Hematopoietic multipotent progenitor cell treated with erythropoietin and hydrocortisone succinate and interleukin-3 and kit ligand, for 6 days (in vitro differentiated cells): ENCODE data around the gene RBFOX1.

ENCODE experiments used
- DNase-seq: peaks from one replicate; pipeline ENCODE4 v3.0.0-alpha.2; 2015

The RBFOX1 gene

DNA sequence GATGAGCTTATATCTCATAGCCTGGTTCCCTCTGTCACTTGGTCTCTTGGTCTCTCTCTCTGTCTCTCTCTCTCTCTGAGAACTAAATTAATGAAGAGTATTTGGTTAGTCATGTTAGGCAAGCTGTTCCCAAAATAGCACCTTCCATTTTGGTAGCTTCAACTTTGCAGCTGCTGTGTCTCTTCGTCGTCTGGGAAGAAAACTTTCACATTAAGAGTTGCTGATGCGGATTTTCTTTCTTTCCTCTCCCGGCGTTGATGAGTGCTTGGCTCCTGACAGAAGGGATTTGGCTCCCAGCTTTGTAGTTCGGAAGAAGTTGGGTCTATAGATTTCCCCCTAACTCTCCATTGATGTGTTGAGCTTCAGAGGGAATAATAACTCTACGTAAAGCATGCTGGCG is at the start of gene RBFOX1:
Gene RBFOX1, plus strand, starts transcription at position 235 of the 400 bp plus-strand sequence.
- no peak for DNase-seq

DNA sequence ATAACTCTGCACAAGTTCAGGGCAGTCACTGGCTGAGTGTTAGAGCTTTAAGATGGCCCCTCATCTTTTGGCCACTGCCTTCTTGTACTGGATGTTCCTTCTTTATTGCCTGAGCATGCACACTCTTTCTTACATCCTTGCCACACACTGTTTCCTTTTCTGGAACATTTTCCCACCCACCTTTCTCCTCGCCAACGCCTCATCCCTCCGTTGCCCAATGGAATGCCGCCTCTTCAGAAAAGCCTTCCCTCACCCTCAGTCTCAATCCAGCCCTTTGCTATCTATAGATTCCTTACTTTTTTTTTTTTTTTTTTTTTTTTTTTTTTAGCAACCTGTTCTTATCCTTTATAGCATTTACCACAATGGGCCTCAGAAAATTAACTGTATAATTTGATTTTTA is 47.9 kb upstream of the RBFOX1 start:
- DNase-seq = no peak

DNA sequence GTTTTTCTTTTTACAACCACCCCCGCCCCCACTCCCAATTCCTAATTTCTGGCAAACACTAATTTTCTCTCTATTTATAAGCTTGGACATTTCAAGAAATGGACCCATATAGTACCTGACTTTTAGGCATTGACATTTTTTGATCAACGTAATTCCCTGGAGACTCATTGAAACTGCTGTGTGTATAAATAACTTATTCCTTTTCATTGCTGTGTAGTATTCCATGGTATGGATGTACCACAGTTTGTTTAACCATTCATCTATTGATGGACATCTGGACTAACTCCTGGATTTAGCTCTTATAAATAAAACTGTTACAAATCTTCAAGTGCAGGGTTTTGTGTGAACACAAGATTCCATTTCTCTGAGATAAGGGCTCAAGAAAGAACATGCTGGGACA is 47.1 kb upstream of the RBFOX1 start:
- DNase-seq = no peak

DNA sequence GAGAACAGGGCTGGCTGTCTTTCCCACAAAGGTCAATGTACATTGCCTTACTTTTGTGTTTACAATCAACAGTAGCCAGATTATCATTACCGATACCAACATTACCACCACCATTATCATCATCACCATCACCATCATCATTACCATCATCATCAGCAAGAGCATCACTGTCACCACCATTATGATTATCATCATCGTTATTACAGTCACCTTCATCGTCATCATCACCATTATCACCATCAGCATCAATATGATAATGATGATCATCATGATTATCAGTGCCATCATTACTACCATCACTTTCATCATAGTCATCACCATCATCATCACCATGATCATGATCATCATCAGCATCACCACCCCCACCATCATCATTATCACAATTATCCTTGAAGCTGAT is 43.3 kb upstream of the RBFOX1 start:
- no peak for DNase-seq

DNA sequence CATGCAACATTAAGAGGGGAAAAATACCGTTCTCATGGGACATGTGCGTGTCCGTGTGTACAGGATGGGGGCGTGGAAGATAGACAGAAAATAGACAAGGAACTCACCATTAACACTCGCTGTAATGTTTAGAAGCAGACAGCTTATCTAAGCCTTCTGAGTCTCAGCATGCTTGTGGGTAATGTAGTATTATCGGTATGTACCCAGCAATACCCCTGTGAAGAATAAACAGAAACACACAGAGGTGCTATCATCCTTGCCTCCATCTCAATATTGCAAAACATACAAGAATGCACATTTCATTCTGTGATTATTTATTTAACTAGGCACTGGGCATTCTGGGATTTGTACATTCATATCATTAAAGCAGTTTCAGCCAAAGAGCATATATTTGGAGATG is 42.0 kb upstream of the RBFOX1 start:
- no peak for DNase-seq

DNA sequence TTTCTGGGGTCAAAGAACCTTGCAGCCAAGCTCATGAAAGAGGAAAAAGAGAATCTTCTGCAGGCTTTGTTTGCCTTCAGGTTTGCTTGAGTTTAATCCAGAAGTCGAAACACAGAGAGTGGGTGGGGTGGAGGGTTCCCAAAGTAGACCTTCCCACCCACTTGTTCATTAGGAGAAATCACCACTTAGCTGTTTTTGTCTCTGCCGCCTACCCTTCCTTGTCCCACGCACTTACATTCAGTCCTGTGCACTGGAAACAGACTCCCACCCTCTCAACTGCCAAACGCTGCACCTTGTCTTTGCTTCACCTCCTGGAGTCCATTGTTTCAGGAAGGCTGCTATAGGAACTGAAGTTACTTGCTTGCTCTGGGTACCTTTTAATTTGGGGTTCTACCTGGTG is 38.6 kb upstream of the RBFOX1 start:
- no peak for DNase-seq

DNA sequence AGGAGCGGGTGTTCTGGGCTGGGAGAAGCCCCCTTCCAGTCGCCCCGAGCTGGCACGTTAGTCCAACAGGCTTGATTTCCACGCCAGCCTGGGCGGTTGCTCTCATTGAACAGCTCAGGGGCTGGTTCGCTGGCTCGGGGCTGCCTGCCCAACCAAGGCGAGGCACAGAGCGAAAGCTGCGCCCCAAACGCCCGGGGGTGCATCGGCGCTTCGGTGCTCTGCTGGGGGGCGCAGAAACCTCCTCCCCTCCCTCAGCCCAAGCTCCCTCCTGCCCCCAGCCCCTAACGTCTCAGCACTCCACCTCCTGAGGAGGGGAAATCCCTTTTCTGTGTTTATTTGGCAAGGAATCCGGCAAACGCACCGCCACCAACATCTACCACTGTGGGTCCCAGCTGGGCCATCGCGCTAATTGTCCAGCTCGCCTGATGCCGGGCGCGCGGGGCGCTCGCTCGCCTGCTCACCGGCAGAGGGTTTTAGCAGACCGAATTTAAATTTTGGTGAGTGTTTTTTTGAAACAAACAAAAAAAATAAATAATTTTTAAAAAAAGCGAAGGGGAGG is 29.5 kb upstream of the RBFOX1 start:
- no peak for DNase-seq

DNA sequence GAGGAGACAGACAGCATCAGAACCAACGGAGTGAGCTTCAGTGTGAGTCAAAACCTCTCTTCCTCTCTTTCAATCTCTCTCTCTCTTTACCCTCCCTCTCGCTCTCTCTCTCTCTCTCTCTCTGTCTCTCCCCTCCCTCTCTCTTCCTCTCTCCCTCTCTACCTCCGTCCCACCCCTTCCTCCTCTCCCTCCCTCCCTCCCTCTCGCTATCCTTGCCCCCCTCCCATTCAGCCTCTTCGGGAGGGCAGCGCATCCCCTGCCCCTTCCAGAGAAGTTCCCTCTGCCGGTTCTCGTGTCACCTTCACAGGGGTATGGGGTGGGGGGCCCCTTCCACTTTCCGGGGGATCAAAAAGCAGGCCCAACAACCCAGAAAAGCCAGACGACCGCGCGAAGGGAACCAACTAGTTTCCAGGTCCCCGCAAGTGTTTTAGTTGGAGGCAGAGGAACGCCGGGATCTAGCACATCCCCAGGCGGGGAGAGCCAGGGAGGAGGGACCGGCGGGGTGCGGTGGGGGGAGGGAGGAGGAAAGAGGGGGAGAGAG is 28.9 kb upstream of the RBFOX1 start:
- DNase-seq = no peak

DNA sequence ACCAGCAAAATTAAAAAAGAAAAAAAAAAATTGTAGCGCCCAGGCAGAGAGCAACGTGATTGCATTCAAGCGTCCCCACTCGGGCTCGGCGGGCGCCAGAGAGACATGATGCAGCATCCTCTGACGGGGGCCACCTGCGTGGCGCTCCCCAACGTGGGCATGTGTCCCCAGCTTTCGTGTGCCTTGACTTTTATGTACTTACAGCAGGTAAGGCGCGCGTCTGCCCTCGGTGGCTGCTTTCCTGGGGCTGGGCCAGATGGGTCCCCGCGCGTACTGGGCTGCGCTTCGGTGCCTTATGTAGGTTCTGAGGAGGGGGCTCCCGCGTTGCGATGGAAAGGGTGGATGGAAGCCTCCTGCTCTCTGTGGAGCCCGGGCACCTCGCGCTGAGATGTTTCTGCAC is 28.4 kb upstream of the RBFOX1 start:
- no peak for DNase-seq

DNA sequence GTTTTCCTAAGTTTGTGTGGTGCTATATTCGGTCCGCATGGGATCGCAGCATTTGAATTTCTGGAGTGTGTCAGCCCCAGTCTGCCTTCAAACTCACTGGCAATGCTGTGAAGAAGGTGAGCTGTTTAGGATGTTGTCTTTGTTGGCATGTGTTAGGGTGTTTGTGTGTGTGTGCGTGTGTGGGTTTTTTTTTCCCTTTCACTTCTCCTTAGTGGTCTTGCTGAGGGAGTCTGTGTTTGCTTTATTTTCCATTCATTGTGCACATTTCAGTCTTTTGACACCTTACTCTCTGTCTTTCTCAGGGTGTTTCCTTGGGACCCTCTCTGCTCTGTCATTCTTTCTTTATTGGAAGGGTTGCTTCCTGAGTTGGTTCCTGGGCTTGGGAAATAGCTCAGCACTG is 27.7 kb upstream of the RBFOX1 start:
- no peak for DNase-seq

DNA sequence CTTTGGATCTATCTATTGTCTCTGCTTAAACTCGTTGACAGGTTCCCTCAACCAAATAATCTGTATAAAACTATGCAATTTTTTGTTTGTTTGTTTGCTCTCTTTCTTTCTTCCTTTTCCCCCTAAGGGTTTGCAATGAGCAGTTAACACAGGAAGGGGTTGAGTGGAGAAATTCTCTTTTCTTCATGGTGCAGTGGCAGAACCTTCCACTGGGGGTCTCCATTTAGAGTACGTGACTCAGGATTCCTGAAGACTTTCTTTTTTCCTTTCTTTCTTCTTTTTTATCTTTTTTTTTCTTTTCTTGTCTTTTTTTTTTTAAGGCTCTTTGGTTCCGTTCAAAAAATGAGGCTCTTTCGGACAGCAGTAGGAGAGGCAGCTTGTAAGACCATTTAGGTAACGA is 19.5 kb upstream of the RBFOX1 start:
- DNase-seq = peak; percentile 16

DNA sequence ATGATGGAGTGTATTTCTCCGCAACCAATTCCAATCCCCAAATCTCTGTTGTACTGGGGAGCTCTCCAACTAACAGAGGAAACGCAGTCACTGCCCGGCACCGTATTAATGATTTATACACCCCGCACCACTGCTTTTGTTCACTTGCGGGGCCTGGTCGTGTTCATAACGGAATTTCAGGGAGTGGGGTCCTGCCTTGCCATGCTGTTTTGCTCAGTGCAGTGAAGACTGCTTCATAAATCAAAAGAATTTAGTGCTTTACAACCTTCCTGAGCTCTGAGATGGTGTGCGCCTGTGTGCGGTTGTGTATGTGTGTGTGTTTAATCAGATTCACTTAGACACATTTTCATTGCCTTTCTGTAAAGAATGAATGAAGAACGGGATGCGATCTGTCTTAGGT is 18.5 kb upstream of the RBFOX1 start:
- DNase-seq = no peak

DNA sequence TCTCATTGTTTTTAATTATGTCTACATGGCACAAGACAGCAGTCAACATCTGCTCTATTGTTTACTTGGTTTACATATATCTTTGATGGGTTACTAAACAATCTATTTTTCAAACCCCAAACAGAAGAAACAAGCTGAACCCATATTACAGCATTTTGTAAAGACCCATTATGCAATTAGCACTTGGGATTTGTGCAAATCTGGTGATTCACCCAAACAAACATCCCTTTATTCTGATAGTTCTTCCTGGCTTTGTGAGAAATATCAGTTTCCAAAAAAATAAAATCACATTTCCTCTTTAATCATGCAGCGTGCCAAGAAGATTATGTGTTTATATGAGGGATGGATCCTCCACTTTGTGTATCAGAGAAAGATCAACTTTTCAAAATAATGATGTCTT is 16.8 kb upstream of the RBFOX1 start:
- DNase-seq = no peak

DNA sequence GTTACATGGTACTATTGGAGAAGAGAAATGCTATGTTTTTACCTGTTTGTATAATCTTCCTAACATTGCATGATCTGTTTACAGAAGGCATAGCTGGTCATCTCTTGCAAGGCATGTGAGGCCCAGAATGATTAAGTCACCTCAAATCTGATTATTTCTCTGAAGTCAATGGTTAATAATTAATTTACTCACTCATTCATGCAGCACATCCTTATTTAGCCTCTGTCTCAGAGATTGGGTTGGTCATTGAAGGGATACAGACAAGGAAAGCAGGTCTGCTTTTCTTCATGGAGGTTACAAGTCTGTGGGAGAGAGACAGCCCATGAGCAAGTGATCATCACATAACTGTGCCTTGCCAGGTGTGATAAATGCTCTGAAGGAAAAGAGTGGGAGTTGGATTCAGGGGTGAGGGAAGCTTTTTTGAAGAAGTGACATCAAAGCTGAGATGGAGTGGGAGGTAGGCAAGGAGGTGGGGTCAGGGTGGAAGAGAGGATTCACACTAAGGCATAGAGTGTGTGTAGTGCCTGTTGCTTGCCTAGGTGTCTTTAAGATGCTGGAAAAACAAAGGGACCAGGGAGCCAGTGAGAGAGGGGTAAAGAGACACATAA is 16.3 kb upstream of the RBFOX1 start:
- DNase-seq = no peak

DNA sequence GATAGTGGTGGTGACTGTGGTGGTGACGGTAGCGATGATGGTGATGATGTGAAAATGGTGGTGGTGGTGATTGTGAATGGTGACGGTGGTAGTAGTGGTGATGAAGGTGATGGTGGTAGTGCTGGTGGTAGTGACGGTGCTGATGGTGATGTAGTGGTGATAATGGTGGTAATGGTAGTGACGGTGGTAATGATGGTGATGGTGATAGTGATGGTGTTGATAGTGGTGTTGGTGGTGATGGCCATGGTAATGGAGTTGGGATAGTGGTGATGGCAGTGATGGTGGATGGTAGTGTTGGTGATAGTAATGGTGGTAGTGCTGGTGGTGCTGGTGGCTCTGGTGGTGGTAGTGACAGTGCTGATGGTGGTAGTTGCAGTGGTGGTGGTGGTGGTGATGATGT is 14.7 kb upstream of the RBFOX1 start:
- no peak for DNase-seq

DNA sequence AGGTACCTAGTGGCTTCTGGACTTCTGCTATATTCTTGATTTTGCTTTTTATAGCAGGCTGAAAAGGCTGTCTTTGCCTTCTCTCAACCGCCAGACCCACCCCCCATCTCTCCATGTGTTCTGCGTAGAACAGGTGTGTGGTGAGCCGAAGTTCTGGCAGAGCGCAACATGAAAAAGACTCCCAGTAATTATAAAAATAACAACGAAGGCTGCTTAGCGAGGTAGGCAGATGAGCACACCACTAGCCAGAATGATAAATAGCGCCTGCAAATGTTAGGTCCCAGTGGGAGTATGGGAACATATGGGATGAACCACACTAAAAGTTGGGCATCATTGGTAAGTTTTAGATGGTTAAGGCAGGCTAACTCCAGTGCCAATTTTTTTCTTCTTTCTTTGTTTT is 14.0 kb upstream of the RBFOX1 start:
- no peak for DNase-seq

DNA sequence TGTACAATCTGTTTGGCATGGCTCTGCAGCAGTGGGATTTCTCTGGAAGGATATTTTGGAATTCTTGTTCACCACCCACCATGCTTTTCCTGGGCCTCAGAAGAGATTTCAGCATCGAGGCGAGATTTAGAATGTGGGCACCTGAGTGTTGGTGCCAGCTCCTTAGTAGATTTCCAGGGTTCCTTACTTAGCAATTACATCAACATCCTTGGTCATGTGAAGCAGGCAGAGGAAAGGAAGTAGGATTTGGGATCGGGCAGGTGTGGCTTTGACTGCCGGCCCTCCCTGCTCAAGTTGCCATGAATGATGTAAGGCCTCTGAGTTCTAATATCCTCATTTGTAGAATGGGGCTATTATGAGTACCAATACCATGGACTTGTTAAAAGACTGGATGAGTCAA is 13.1 kb upstream of the RBFOX1 start:
- no peak for DNase-seq

DNA sequence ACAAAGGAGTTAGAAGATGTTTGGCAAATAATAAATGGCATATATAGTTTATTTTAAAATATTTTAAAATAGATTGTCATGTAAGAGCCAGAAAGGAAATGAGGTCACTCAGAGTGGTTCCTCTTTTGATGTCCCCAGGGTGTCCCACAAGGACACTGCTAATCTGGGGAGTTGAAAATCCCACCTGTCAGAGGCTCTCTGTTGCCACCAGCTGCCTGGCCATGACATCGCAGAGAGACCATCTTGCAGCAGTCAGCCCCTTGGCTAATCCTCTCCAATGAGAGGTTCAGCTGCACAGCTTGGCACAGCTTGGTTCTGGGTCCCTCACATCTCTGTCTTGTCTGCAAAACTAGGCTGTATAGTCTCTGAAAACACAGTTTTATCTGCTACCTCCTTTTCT is 11.0 kb upstream of the RBFOX1 start:
- no peak for DNase-seq

DNA sequence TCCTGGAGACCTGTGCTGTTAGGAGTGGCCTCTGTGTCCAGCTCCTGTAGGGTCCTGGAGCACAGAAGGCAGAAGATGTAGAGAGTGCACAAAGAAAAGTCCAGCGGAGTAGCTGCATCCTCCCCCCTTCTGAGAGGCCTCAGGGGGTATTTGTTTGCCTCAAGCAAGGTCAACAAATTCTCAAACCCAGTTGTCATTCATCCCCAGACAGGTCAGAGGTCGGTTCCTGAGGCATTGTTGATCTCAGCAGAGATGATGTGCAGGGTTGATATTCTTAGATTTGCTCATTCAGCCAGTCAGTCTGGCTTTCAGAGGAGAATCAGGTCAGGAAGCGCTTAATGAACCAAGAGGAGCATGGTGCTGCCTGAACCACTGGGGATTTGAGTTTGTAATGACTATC is 8.3 kb upstream of the RBFOX1 start:
- DNase-seq = no peak

DNA sequence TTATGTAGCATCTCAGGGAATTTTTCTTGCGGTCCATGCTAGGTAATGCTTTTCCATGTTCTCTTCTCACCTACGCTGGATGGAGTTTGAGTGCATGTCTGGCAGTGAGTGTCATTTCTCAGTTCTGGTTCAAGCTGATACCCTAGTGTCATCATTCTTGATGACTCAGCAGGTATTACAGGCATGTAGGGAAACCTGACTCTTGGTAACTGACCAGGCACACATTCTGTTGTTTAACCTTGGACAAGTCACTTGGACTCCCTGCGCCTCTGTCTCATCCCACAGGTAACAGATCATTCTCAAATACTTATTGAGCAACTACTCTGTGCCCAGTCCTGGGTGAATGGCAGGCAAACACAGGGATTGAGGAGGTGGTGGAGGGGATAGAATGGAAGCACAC is 6.8 kb upstream of the RBFOX1 start:
- DNase-seq = no peak

DNA sequence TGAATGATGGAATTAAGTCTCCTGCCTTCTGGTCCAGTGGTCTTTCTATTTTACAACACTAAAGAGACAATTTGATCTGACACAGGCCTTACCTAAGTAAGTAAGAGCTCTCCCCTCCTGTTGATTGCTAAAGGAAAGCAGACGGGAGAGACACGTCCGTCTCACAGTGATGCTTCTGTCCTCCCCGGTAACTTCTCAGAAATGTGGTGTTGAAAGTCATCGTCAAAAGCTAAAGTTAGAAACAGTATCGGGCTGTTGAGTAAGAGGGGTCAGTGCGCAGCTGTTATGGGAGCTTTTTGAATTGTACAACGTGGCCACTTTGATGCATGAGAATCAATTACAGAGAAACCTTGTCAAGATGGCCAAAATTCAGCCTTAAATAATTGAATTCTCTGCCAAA is 1.9 kb upstream of the RBFOX1 start:
- DNase-seq = no peak

DNA sequence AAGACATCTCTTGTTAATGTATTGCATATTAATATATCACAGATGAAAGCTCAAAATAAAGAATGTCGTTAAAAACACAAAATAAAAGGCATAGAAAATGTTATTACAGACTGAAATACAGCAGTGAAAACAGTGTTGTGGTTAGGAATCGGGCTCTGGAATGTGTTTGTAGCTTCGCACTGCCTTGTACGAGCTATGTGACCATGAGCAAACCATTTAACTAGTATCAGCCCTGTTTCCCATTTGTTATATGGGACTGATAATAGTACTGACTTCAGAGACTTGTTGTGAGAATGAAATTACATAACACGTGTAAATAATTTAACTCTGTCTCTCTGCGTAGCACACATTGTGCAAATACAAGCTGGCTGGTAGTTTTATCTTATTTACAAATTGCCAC is 648 bp upstream of the RBFOX1 start:
- no peak for DNase-seq

DNA sequence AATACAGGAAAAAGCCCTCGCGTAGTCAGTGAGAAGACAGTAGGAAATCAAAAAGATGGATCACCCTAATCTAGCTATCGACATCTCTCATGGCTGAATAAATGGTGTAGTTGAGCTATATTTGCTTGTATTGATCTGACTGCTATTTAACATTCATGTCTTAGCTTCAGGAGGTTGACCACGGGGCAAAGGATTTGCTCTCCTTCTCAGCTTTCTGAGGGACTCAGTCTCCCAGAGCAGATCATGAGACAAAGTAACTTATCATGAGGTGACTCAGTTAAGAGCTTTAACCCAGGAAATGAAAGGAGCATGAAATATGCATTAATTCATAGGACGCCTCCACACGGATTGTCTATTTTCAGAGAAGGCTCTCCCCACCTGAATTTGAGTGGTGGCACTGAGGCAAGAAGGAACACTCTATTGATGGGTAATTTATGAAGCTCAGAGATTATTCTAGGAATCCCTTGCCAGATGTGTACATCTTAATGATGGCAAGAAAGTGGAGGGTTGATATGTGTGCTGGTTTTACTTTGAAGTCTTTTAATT is 608 bp downstream of the RBFOX1 start:
- no peak for DNase-seq

DNA sequence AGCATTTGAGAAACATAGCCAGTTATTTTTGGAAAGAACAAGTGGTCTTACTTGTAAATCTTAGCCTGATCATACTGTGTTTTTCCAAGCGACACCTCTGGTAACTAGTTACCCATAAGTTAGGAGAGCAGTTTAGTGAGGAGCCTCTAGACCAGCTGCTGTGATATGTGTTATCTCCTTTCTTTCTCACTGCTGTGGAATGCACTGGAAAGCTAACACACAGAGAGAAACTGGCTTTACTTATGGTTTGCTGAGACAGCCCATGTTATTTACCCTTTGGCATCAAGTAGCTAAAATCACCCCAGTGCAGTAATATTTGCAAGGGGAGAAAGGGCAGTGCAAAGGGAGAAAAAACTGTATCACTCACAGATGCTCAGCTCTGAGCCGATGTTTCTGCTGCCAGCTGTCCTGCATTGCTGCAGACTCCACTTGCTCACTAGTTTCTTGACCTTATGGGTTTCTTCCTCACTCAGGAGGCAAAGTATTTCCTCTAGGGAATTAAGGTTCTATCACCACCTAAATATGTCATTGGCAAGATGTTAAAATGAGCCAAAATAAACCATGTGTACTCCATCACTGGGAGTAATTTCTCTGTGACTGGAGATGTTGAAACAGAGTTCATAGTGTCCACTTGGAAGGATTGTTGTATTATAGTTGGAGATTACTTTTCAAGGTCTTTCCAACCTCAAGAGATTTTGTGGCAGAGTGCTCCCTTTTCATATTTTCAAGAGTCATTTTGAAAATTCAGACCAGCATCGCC is 2.3 kb downstream of the RBFOX1 start:
- no peak for DNase-seq
